ENCODE results near the gene EEFSEC. TPM values are rescaled to one million over a fixed set of nuclear protein-coding genes. Genes with fewer than 3 reads are reported as not detected.

The EEFSEC gene
- total and polyA plus RNA-seq, 2 of the 8 experiments (the other 6 are each of a cell fraction or from before 2014, with no cell fraction given): 13.1 to 19.8 TPM

DNA sequence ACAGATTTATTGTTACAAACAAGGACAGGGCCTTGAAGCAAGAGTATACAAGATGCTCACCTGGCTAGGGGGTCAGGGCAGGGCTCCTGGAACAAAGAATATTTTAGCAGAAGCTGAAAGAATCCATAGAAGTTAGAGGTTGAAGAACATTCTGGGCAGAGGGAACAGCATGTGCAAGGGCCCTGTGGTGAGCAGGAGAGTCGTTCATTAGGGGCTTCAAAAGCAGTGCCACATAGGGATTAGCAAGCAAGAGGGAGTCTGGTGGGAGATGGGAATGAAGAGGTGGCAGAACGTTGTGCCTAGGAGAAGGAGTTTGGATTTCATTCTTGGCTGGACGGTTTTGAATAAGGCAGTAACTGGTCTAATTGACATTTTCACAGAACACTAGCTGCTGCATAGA, 290.5 kb downstream of the EEFSEC start:
- H3K18ac ChIP-seq (ENCODE audit: extremely low read depth, low read length): no peak overlapping the region
- H4K20me1 ChIP-seq (replicated peaks in 1 of 2; ENCODE audit: control insufficient read depth in 1 of 2, insufficient read depth in 2 of 2, low read length in 2 of 2): peaks cover 0 to 7% of the 10 kb centered on the region in 2 experiments
- no peak overlapping the region for H2BK15ac ChIP-seq (ENCODE audit: low read length)
- no peak overlapping the region for H2AK5ac ChIP-seq (ENCODE audit: low read depth, low read length)
- no peaks in the 10 kb centered on the region; a peak in 1 of 7 replicates for H3K4me1 ChIP-seq (replicated peaks in 1 of 4; ENCODE audit: control insufficient read depth in 3 of 4, insufficient read depth in 4 of 4, low read length in 3 of 4)
- H3K9me3 ChIP-seq (ENCODE audit: insufficient read depth in 2 of 2, low read depth in 1 of 2, low read length in 1 of 2): no peaks in the 10 kb centered on the region
- H3K79me2 ChIP-seq (ENCODE audit: control insufficient read depth in 1 of 2, insufficient read depth in 2 of 2, low read length in 2 of 2): no peaks in the 10 kb centered on the region
- ChIA-PET CTCF (ENCODE audit: partially characterized antibody) (interaction anchor here (0.9 to 12.6 kb wide), 4 partner anchors 8 to 18 kb away, joined by 3 to 144 read pairs (median 74); partner anchors contain the start of gene DNAJB8), POLR2A (ENCODE audit: partially characterized antibody) (no interaction called here)
- H3K23ac ChIP-seq (ENCODE audit: insufficient read length): no peak overlapping the region
- H3K27me3 ChIP-seq (replicated peaks in 1 of 4; ENCODE audit: control insufficient read depth in 3 of 4, extremely low read depth in 1 of 4, insufficient read depth in 3 of 4, low read length in 3 of 4): peaks cover 0 to 6% (median 2%) of the 10 kb centered on the region in 4 experiments; a peak in 5 of 7 replicates
- H3K9ac ChIP-seq (replicated peaks in 1 of 4; ENCODE audit: extremely low read depth in 1 of 4, low read depth in 3 of 4, low read length in 3 of 4): no peak overlapping the region
- H3K36me3 ChIP-seq (ENCODE audit: control insufficient read depth in 2 of 4, insufficient read depth in 4 of 4, low read length in 3 of 4): no peaks in the 10 kb centered on the region
- H2BK120ac ChIP-seq (replicated peaks; ENCODE audit: low read depth, low read length): no peak overlapping the region
- 69% methylated on average over 3 of the region's 3 CpGs; no CpG with 5 or more reads in 1 of the 2 experiments for WGBS, 2 experiments (ENCODE audit: extremely low coverage in 1 of 2, insufficient coverage in 1 of 2, insufficient read length in 1 of 2, insufficient replicate concordance in 2 of 2, low coverage in 1 of 2, low lambda C conversion rate in 2 of 2, missing lambda C conversion rate in 1 of 2)
- H3K23me2 ChIP-seq (ENCODE audit: low read depth, low read length): peaks cover 11% of the 10 kb centered on the region; the same call in 1 of the 2 replicates
- H2BK12ac ChIP-seq (ENCODE audit: low read depth, low read length): no peak overlapping the region
- H2AFZ ChIP-seq (ENCODE audit: low read length): no peak overlapping the region
- DNase-seq (ENCODE audit: low read depth in 1 of 2, low spot score in 2 of 2): no peak
- H3K79me1 ChIP-seq (ENCODE audit: low read depth, low read length): no peaks in the 10 kb centered on the region; the same call in 1 of the 2 replicates
- no peak overlapping the region for H3K14ac ChIP-seq (ENCODE audit: insufficient read length)
- no peak overlapping the region for H4K5ac ChIP-seq (ENCODE audit: insufficient read length, low read depth, low read length)
- H3K4ac ChIP-seq (replicated peaks; ENCODE audit: insufficient read length, low read depth, low read length): no peak overlapping the region
- H3K4me3 ChIP-seq (ENCODE audit: extremely low read depth in 1 of 4, insufficient read depth in 2 of 4, low read depth in 3 of 4, low read length in 4 of 4): no peak overlapping the region
- no peak overlapping the region for H4K91ac ChIP-seq (replicated peaks; ENCODE audit: insufficient read length, low read length)
- H2BK5ac ChIP-seq (ENCODE audit: low read depth, low read length): no peak overlapping the region
- H3K56ac ChIP-seq (replicated peaks; ENCODE audit: insufficient read length, low read depth, low read length): no peak overlapping the region
- no peak for FAIRE-seq
- H2BK20ac ChIP-seq (ENCODE audit: low read length): no peak overlapping the region
- H3K27ac ChIP-seq (ENCODE audit: low read depth, low read length): no peak overlapping the region
- no peak overlapping the region for H4K8ac ChIP-seq (ENCODE audit: extremely low read depth, insufficient read depth, low read length)
- no peak overlapping the region for H3K4me2 ChIP-seq (ENCODE audit: insufficient read depth in 1 of 2, low read depth in 2 of 2, low read length in 2 of 2)
- TF ChIP-seq ZNF274 (IDR thresholded peaks at IDR 0.05; ENCODE audit: borderline replicate concordance, extremely low read depth, low read length): no peak
- no peak for TF ChIP-seq BRCA1 (IDR thresholded peaks at IDR 0.05; ENCODE audit: low read depth, low read length)
- TF ChIP-seq, protein P1, sequence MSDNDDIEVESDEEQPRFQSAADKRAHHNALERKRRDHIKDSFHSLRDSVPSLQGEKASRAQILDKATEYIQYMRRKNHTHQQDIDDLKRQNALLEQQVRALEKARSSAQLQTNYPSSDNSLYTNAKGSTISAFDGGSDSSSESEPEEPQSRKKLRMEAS (IDR thresholded peaks at IDR 0.05): no peak
- no peak for TF ChIP-seq SUZ12 (IDR thresholded peaks at IDR 0.05; ENCODE audit: low read length)
- no peak for TF ChIP-seq SIX5 (IDR thresholded peaks at IDR 0.05; ENCODE audit: low read depth, low read length)
- TF ChIP-seq NRF1 (IDR thresholded peaks at IDR 0.05; ENCODE audit: low read depth, low read length): no peak
- no peak for TF ChIP-seq ASH2L (IDR thresholded peaks at IDR 0.05; ENCODE audit: low read length)
- TF ChIP-seq GTF2F1 (IDR thresholded peaks at IDR 0.05; ENCODE audit: borderline replicate concordance, low read depth, low read length): no peak
- no peak for TF ChIP-seq CREB1 (IDR thresholded peaks at IDR 0.05)
- TF ChIP-seq SRF (IDR thresholded peaks at IDR 0.05; ENCODE audit: low read depth, low read length): no peak
- TF ChIP-seq SP4 (IDR thresholded peaks at IDR 0.05; ENCODE audit: low read length): no peak
- TF ChIP-seq JUN (IDR thresholded peaks at IDR 0.05; ENCODE audit: low read depth, low read length): no peak
- TF ChIP-seq, protein P2, sequence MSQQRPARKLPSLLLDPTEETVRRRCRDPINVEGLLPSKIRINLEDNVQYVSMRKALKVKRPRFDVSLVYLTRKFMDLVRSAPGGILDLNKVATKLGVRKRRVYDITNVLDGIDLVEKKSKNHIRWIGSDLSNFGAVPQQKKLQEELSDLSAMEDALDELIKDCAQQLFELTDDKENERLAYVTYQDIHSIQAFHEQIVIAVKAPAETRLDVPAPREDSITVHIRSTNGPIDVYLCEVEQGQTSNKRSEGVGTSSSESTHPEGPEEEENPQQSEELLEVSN (IDR thresholded peaks at IDR 0.05): no peak
- TF ChIP-seq TBP (IDR thresholded peaks at IDR 0.05; ENCODE audit: low read depth, low read length): no peak
- TF ChIP-seq KDM1A (IDR thresholded peaks at IDR 0.05; ENCODE audit: borderline replicate concordance, low read length): no peak
